Adrenal gland (tissue), 5 donors: ENCODE data around the gene SPDL1.

Source experiments
- CTCF ChIP-seq, 6 experiments: fragments of 450-650 bp in 4 of 6; fragments of 200-600 bp in 2 of 6; sonication (generic) in 1 of 6; IDR thresholded peaks; 1 replicate in 5 of 6; 2 replicates in 1 of 6; pipeline versions ENCODE4 v1.5.1 to v1.8.0; 2016 to 2021; ENCODE audit warnings: antibody characterized with exemption in 6 of 6, mild to moderate bottlenecking in 2 of 6, moderate library complexity in 1 of 6
- POLR2A ChIP-seq, 2 donors: fragments of 450-650 bp; IDR thresholded peaks; one replicate each; pipeline ENCODE4 v1.6.1; 2017; ENCODE audit warnings: antibody characterized with exemption in 2 of 2, mild to moderate bottlenecking in 2 of 2, moderate library complexity in 1 of 2
- donor health status: DM: no; HTN: no; CAD: no.

DNA sequence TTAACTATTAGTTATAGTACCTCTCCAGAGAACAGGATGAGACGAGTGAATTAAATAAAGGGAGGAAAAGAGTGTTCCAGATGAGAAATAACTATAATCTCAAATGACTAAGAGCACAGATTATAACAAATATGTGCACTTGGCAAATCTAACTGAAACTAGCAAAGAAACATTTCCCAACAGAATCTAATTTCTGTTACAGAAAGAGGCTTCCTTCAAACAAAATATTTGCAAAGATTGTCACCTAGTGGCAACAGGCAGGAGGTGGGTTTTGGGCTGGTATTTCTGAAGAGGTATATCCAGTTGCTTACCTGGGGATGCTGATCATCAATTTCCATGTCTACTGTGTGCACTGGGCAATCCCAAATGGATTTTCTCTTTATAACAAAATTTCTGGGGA is 5.6 kb upstream of the SPDL1 start:
- TF ChIP-seq CTCF (IDR thresholded peaks at IDR 0.05) (peak in 4 of 6 experiments; percentile 30 to 37 (median 34)), POLR2A (IDR thresholded peaks at IDR 0.05) (no peak)
